Body of pancreas (tissue), 4 donors: ENCODE results near the gene ATP1A3. TPM values are rescaled to one million over a fixed set of nuclear protein-coding genes. Genes with fewer than 3 reads are reported as not detected.

ENCODE experiments used
- ATAC-seq: fragments of 150-250 bp; one replicate; pipeline ENCODE4 v1.9.1; 2016
- DNase-seq, 4 donors: peaks; one replicate each; pipeline ENCODE4 v3.0.0-alpha.2; 2019
- H3K27ac ChIP-seq, 4 donors: fragments of 200-600 bp; sonication (generic); 1 replicate in 3 of 4; 2 replicates in 1 of 4; pipeline versions ENCODE4 v1.5.1 to v1.6.1; 2016 to 2019; ENCODE audit warnings: mild to moderate bottlenecking in 1 of 4, mixed read lengths in 1 of 4, moderate library complexity in 1 of 4
- H3K27me3 ChIP-seq, 2 donors: fragments of 200-600 bp; sonication (generic); one replicate each; pipeline ENCODE4 v1.6.0; 2016; ENCODE audit warnings: mild to moderate bottlenecking in 1 of 2
- H3K36me3 ChIP-seq, 2 donors: fragments of 200-600 bp; sonication (generic); replicated peaks in 1 of 2; 2 replicates each; pipeline ENCODE4 v1.5.1; 2016; ENCODE audit warnings: low read depth in 2 of 2; ENCODE audit not compliant: insufficient read depth in 1 of 2
- H3K4me1 ChIP-seq: fragments of 200-600 bp; sonication (generic); one replicate; pipeline ENCODE4 v1.6.0; 2016
- H3K4me3 ChIP-seq, 2 donors: fragments of 200-600 bp; sonication (generic); 1 replicate in 1 of 2; 2 replicates in 1 of 2; pipeline ENCODE4 v1.5.1; 2016 to 2019
- H3K9me3 ChIP-seq, 3 donors: fragments of 200-600 bp; sonication (generic); 1 replicate in 2 of 3; 2 replicates in 1 of 3; pipeline ENCODE4 v1.5.1; 2016
- POLR2A ChIP-seq, 3 donors: fragments of 450-650 bp; IDR thresholded peaks; one replicate each; pipeline ENCODE4 v1.6.1; 2016; ENCODE audit warnings: antibody characterized with exemption in 3 of 3, mild to moderate bottlenecking in 2 of 3
- WGBS, 2 donors: methylation state at CpG; one replicate each; pipeline ENCODE4 v1.1.5; 2017; 5-methylcytosine and 5-hydroxymethylcytosine counted together
- intact Hi-C: fragments of 100-400 bp; cut with DNase I; formaldehyde crosslinking; loops from one replicate; pipeline ENCODE4 v1.15.1; 2023
- total RNA-seq, 2 donors: library from RNA; depleted of rRNA; stranded (reverse); fragments of >200 nt; gene quantifications; one replicate each; pipeline ENCODE4 v1.1.0, GENCODE V29; 2016
- TF ChIP-seq, protein P1 (sequence below), 7 experiments: fragments of 450-650 bp in 4 of 7; fragments of 200-600 bp in 3 of 7; sonication (generic) in 3 of 7; IDR thresholded peaks; one replicate each; pipeline ENCODE4 v1.5.1; 2016 to 2019; ENCODE audit warnings: antibody characterized with exemption in 7 of 7

ATP1A3 gene
- total RNA-seq, 2 donors from 2014 or later: 0.26 TPM; not detected in 1

DNA sequence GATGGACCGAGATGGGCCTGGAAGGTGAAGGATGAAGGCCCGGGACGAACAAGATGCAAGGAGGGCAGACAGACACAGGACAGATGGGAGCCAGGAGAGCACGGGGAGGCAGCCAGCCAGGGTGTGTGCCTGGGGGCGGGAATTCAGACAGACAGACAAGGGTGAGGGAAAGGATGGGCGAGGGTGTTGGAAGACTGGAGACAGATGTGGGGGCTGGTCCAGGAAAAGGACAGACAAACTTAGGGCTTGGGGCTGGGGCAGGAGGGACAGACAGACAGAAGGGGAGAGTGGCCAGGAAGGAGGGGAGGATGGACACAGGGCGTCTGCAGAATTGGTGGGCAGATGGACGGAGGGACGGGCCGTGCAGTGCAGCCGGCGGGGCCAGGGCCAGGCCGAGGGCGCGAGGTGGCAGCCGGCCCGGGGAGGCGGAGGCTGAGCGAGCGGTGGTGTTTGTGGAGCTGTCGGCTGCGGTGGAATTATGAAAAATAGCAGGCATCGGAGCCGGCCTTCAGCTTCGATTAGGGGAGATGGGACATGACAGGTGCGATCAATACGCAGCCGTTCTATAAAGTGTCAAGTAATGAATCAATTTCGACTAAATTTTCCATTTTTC is 61.2 kb downstream of the ATP1A3 start:
- Histone ChIP-seq H3K4me1 (peaks cover 25% of the 10 kb centered on the region), H3K4me3 (no peak overlapping the region), H3K36me3 (no peaks in the 10 kb centered on the region), H3K9me3 (no peaks in the 10 kb centered on the region), H3K27me3 (peaks cover 0 to 4% of the 10 kb centered on the region in 2 donors), H3K27ac (no peak overlapping the region)
- no peak for ATAC-seq
- TF ChIP-seq POLR2A (IDR thresholded peaks at IDR 0.05): no peak
- TF ChIP-seq, protein P1, sequence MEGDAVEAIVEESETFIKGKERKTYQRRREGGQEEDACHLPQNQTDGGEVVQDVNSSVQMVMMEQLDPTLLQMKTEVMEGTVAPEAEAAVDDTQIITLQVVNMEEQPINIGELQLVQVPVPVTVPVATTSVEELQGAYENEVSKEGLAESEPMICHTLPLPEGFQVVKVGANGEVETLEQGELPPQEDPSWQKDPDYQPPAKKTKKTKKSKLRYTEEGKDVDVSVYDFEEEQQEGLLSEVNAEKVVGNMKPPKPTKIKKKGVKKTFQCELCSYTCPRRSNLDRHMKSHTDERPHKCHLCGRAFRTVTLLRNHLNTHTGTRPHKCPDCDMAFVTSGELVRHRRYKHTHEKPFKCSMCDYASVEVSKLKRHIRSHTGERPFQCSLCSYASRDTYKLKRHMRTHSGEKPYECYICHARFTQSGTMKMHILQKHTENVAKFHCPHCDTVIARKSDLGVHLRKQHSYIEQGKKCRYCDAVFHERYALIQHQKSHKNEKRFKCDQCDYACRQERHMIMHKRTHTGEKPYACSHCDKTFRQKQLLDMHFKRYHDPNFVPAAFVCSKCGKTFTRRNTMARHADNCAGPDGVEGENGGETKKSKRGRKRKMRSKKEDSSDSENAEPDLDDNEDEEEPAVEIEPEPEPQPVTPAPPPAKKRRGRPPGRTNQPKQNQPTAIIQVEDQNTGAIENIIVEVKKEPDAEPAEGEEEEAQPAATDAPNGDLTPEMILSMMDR (IDR thresholded peaks at IDR 0.05): no peak
- intact Hi-C loops: no loop called here
- peak in 1 of 4 donors; percentile 33 for DNase-seq
- WGBS, 2 donors: 14 to 24% methylated on average over 29 of the region's 29 CpGs

DNA sequence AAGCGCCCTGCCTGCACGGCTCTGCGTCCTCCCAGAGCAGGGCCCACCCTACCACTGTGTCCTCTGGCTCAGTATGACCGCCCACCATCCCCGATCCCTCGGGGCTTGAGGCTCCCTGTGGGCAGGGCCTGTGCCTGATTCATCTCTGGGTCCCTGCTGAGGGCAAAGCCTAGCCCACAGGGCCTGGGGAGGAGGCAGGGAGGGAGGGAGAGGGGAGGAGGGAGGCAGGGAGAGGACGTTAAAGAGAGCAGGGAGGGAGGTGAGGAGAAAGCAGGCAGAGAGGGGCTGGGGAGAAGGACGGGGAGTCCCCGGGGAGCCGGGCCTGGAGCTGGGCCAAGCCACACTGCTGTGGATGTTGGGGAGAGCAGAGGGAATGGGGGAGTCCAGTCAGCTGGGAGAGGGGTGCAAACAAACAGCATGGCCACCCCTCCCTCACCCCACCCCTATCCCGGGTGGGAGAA is 61.7 kb downstream of the ATP1A3 start:
- ATAC-seq: no peak
- Histone ChIP-seq H3K4me3 (no peak overlapping the region), H3K9me3 (no peaks in the 10 kb centered on the region), H3K27me3 (peaks cover 0 to under 1% of the 10 kb centered on the region in 2 donors), H3K27ac (no peak overlapping the region), H3K4me1 (peaks cover 29% of the 10 kb centered on the region), H3K36me3 (no peaks in the 10 kb centered on the region)
- no peak for TF ChIP-seq POLR2A (IDR thresholded peaks at IDR 0.05)
- TF ChIP-seq, protein P1 (IDR thresholded peaks at IDR 0.05): no peak
- intact Hi-C loops: no loop called here
- DNase-seq: no peak
- WGBS, 2 donors: 37 to 50% methylated on average over 8 to 10 of the region's 11 CpGs

DNA sequence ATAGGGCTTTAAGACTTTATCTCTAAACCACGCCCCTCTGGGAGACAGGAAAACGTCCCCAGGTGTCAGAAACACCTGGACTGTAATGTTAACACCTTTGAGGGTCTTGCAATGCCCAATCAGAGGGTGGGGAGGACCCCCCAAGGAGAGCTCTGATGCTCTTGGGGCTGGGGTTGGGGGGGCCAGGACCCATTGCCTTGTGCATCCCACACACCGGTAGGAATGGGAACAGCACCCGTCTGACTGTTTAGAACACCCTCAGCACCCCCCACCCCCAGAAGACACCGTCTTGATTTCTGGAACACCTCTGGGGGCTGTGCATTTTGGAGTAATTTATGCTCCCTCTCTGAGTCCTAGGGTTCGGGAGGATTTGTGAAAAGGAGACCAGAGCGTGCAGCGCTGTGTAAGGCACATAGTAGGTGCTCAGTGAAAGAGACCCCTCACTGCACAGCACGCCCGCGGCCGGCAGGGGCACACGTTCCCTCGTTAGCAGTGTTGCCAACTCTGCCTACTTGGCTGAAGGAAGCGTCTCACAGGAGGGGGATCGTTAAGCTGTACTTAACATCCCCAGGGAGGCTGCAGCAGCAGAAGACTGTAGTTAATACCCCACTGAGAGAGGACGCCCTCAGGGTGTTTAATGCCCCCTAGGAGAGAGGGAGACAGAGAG is 63.0 kb downstream of the ATP1A3 start:
- TF ChIP-seq POLR2A (IDR thresholded peaks at IDR 0.05): no peak
- TF ChIP-seq, protein P1 (IDR thresholded peaks at IDR 0.05): no peak
- Histone ChIP-seq H3K9me3 (no peaks in the 10 kb centered on the region), H3K4me3 (no peak overlapping the region), H3K27ac (no peak overlapping the region), H3K36me3 (no peaks in the 10 kb centered on the region), H3K27me3 (no peaks in the 10 kb centered on the region), H3K4me1 (peaks cover 29% of the 10 kb centered on the region)
- WGBS, 2 donors: 31 to 34% methylated on average over 7 to 17 of the region's 17 CpGs
- intact Hi-C loops: no loop called here
- ATAC-seq (no peak), DNase-seq (no peak)

DNA sequence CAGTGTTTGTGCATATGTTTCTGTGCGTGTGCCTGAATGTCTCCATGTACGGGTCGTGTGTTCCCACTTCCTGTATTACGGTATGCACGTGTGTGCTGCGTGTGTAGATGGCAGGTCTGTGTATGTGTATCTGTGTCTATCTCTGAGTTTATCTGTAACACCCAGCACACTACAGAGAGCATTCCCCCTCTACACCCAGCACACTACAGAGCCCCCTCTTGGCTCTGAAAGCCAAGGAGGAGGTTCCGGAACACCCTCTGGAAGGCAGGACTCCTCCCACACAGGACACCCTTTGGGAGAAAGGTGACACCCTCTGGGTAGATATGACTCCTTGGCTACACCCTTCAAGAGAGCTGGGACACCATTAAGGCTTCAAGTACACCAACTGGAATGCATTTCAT is 63.7 kb downstream of the ATP1A3 start:
- Histone ChIP-seq H3K27me3 (no peaks in the 10 kb centered on the region), H3K27ac (no peak overlapping the region), H3K9me3 (no peaks in the 10 kb centered on the region), H3K4me3 (no peak overlapping the region), H3K4me1 (peaks cover 29% of the 10 kb centered on the region), H3K36me3 (no peaks in the 10 kb centered on the region)
- WGBS, 2 donors: 42 to 44% methylated on average over 7 of the region's 7 CpGs
- no peak for ATAC-seq
- DNase-seq: no peak
- TF ChIP-seq, protein P1 (IDR thresholded peaks at IDR 0.05): no peak
- TF ChIP-seq POLR2A (IDR thresholded peaks at IDR 0.05): no peak
- intact Hi-C loops: no loop called here
